22Rv1 (cell line): ENCODE measurements around the gene HIGD1A.
"Not testable (repeated sequence)": the region's sequence is repeated elsewhere in the genome, so short reads cannot be mapped to it uniquely, and the experiment has no call there.

ENCODE experiments used
- H3K27ac ChIP-seq: fragments of 450-650 bp; 2 replicates; pipeline ENCODE4 v1.5.1; 2017
- ZFX ChIP-seq: fragments of 450-650 bp; IDR thresholded peaks from 2 replicates; pipeline ENCODE4 v1.6.1; 2017; ENCODE audit warnings: antibody characterized with exemption, borderline replicate concordance
- TF ChIP-seq, protein P1 (sequence below): fragments of 450-650 bp; IDR thresholded peaks from 2 replicates; pipeline ENCODE4 v1.5.1; 2017; ENCODE audit warnings: mild to moderate bottlenecking

The HIGD1A gene

DNA sequence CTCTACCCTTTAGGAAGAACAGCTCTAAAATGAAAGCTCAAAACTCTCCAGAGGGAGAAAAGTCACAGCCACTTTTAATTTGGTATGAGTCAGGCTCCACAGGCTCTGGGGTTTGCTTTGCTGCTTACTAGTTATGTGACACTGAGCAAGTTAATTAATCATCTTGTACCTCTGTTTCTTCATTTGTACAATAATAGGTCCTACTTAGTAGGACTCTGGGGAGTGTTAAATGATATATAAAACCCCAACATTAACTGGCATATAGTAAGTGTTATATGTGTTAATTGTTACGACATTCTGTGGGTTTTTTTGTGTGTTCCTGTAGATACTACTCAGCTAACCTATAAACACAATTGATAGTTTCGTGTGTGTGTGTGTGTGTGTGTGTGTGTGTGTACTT, 11.5 kb upstream of the HIGD1A start:
- TF ChIP-seq, protein P1, sequence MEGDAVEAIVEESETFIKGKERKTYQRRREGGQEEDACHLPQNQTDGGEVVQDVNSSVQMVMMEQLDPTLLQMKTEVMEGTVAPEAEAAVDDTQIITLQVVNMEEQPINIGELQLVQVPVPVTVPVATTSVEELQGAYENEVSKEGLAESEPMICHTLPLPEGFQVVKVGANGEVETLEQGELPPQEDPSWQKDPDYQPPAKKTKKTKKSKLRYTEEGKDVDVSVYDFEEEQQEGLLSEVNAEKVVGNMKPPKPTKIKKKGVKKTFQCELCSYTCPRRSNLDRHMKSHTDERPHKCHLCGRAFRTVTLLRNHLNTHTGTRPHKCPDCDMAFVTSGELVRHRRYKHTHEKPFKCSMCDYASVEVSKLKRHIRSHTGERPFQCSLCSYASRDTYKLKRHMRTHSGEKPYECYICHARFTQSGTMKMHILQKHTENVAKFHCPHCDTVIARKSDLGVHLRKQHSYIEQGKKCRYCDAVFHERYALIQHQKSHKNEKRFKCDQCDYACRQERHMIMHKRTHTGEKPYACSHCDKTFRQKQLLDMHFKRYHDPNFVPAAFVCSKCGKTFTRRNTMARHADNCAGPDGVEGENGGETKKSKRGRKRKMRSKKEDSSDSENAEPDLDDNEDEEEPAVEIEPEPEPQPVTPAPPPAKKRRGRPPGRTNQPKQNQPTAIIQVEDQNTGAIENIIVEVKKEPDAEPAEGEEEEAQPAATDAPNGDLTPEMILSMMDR, result no peak
- TF ChIP-seq ZFX, result no peak

DNA sequence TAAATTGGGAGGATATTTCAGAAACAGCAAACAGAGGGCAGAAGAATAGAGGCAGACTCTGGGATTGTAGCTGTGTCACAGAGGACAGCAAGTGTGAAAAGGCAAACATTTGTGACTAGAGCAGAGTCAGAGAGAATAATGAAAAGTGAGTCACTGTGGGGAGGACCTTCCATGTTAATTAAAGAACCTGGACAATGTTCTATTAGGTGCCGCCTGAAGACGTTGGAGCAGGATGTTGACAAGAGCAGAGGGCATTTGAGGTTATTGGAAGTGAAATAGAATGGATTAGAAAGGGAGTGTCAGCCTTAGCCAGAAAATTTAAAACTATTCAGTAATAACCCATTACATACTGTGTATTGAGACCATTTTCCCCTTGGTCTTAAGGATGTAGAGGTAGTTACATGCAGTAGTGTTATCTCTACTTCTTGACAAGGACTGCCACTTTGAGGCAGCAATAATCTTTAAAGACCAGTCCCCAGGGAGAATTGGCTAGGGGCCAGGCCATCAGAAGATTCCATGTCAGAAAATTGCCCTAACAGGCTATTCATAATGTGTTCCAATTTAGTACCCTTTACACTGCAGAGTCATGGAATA, 10.7 kb upstream of the HIGD1A start:
- H3K27ac ChIP-seq, result no peak overlapping the region
- TF ChIP-seq, protein P1, result no peak
- no peak for TF ChIP-seq ZFX

More for the DNA sequence above, 11.5 kb upstream of the HIGD1A start:
- H3K27ac ChIP-seq, result no peak overlapping the region

DNA sequence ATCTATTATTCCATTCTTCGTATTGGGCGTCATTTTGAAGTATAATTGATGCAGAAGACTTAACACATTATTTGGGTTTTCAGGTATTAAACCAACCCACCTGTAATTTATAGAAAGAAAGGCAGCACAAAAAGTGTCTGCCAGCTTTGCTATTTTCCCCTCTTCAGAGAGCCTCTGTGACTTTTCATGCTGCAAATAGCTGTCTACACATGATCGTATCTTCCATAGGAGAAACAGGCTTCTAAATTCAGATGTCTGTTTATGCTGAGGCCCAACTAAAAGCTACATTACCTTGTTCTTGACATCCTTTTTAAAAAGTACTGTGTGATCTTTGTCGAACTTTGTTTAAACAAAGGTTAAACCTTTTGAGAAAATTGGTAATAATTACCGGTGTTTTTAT, 10.0 kb upstream of the HIGD1A start:
- no peak for TF ChIP-seq ZFX
- TF ChIP-seq, protein P1, result no peak
- H3K27ac ChIP-seq, result no peak overlapping the region

DNA sequence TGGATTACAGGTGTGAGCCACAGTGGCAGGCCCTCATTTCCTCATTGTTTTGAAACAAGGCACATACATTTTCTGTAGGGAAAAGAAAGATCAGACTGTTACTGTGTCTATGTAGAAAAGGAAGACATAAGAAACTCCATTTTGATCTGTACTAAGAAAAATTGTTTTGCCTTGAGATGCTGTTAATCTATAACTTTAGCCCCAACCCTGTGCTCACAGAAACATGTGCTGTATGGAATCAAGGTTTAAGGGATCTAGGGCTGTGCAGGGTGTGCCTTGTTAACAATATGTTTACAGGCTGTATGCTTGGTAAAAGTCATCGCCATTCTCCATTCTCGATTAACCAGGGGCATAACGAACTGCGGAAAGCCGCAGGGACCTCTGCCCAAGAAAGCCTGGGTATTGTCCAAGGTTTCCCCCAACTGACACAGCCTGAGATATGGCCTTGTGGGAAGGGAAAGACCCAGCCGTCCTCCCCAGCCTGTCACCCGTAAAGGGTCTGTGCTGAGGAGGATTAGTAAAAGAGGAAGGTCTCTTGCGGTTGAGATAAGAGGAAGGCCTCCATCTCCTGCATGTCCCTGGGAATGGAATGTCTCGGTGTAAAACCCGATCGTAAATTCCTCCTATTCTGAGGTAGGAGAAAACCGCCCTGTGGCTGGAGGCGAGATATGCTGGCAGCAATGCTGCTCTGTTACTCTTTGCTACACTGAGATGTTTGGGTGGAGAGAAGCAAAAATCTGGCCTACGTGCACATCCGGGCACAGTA, 7.0 kb upstream of the HIGD1A start:
- H3K27ac ChIP-seq, result not testable (repeated sequence)

DNA sequence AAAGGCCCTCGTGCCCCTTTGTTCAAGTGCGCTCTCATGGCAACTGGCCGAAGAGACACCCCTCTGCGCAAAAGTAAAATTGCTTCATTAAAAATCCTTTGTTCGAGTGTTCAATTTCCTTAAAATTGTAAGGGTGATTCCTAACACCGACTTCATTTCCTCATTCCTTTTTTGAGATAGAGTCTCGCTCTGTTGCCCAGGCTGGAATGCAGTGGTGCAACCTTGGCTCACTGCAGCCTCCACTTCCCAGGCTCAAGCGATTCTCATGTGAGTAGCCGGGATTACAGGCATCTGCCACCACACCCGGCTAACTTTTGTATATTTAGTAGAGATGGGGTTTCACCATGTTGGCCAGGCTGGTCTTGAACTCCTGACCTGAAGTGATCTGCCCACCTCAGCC, 6.4 kb upstream of the HIGD1A start:
- H3K27ac ChIP-seq, result not testable (repeated sequence)

DNA sequence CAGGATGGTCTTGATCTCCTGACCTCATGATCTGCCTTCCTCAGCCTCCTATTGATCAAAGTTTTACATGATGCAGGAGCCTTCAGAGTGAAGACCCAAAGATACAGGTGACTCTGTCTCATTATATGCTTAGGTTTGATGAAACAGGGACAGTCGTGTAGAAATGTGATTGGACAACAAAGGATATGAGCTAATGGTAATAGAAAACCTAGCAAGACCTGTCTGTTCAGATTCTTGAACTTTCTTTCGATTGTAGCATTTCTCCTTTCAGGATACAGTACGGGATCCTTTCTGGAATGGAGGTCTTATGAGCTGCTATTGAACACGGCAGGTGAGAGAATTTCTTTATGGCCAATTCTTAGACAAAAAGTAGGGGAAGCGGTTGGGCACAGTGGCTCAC, 4.9 kb upstream of the HIGD1A start, which contains the start of gene ACKR2:
ACKR2 (plus strand) TSS at position 244 of the 400 bp plus-strand sequence. CDS start 55,058 bp downstream, outside the sequence.
- TF ChIP-seq, protein P1, result no peak
- no peak for TF ChIP-seq ZFX

DNA sequence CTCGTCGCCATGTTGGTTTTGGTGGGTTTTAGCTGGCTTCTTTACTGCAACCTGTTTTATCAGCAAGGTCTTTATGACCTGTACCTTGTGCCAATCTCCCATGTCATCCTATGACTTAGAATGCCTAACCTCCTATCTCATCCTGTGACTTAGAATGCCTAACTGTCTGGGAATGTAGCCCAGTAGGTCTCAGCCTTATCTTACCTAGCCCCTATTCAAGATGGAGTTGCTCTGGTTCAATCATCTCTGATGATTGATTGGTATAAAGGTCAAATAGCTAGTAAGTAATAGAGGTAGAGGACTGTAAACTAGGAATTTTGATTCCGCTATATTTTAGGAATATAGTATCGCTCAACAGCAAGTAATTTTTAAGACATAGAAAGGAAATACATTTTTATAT, 3.6 kb upstream of the HIGD1A start:
- no peak overlapping the region for H3K27ac ChIP-seq

More for the DNA sequence above, 4.9 kb upstream of the HIGD1A start, which contains the start of gene ACKR2:
- H3K27ac ChIP-seq, result no peak within 1 kb of the TSS

More for the DNA sequence above, 3.6 kb upstream of the HIGD1A start:
- TF ChIP-seq, protein P1, result no peak
- TF ChIP-seq ZFX, result no peak
